GM23338 (cell line): ENCODE data around the gene GPC6. TPM values are rescaled to one million over a fixed set of nuclear protein-coding genes. Genes with fewer than 3 reads are reported as not detected.
A peak's percentile ranks its signal among the peaks of the same experiment; 100 is the strongest.

Source experiments
- ATAC-seq: fragments of 200-7000 bp; cut with Tn5 transposase; 3 replicates; pipeline ENCODE4 v1.9.1; 2020
- DNase-seq: peaks from one replicate; pipeline ENCODE4 v3.0.0-alpha.2; 2015; ENCODE audit warnings: low spot score
- H2AFZ ChIP-seq: fragments of 200-600 bp; sonication (generic); 2 replicates; pipeline ENCODE4 v1.8.0; 2016; ENCODE audit warnings: antibody characterized with exemption, mild to moderate bottlenecking, moderate library complexity
- H3F3A ChIP-seq: fragments of 200-600 bp; sonication (generic); replicated peaks from 2 replicates; pipeline ENCODE4 v1.8.0; 2017; ENCODE audit warnings: antibody characterized with exemption, mixed run types, low read depth
- H3K27ac ChIP-seq: fragments of 200-600 bp; sonication (generic); 2 replicates; pipeline ENCODE4 v1.6.1; 2016; ENCODE audit warnings: low read depth
- H3K27me3 ChIP-seq: fragments of 200-600 bp; sonication (generic); 2 replicates; pipeline ENCODE4 v1.8.0; 2016; ENCODE audit warnings: mild to moderate bottlenecking, mixed run types, moderate library complexity; ENCODE audit not compliant: insufficient read depth
- H3K36me3 ChIP-seq: fragments of 200-600 bp; sonication (generic); 2 replicates; pipeline ENCODE4 v1.8.0; 2016; ENCODE audit warnings: mild to moderate bottlenecking; ENCODE audit not compliant: insufficient read depth
- H3K4me1 ChIP-seq: fragments of 200-600 bp; sonication (generic); 2 replicates; pipeline ENCODE4 v1.8.0; 2016; ENCODE audit warnings: mild to moderate bottlenecking, moderate library complexity; ENCODE audit not compliant: insufficient read depth
- H3K4me2 ChIP-seq: fragments of 200-600 bp; sonication (generic); 2 replicates; pipeline ENCODE4 v1.7.1; 2017; ENCODE audit warnings: mixed run types
- H3K4me3 ChIP-seq: fragments of 200-600 bp; sonication (generic); 2 replicates; pipeline ENCODE4 v1.6.1; 2016; ENCODE audit warnings: mixed run types
- H3K79me2 ChIP-seq: fragments of 200-600 bp; sonication (generic); replicated peaks from 2 replicates; pipeline ENCODE4 v1.8.0; 2017; ENCODE audit warnings: mild to moderate bottlenecking; ENCODE audit not compliant: insufficient read depth
- H3K9me2 ChIP-seq: fragments of 200-600 bp; sonication (generic); 2 replicates; pipeline ENCODE4 v1.8.0; 2017; ENCODE audit not compliant: insufficient read depth
- H4K20me1 ChIP-seq: fragments of 200-600 bp; sonication (generic); replicated peaks from 2 replicates; pipeline ENCODE4 v1.8.0; 2017; ENCODE audit warnings: mild to moderate bottlenecking; ENCODE audit not compliant: insufficient read depth
- H3K27ac Mint-ChIP-seq: 2 replicates; pipeline ENCODE4 v1.8.0; 2020; ENCODE audit warnings: inconsistent platforms, mild to moderate bottlenecking, moderate library complexity, mixed read lengths
- H3K27me3 Mint-ChIP-seq: 3 replicates; pipeline ENCODE4 v1.8.0; 2022; ENCODE audit warnings: low read depth, mild to moderate bottlenecking, moderate library complexity, mixed read lengths, inconsistent platforms; ENCODE audit not compliant: insufficient read depth, poor library complexity
- H3K36me3 Mint-ChIP-seq: 3 replicates; pipeline ENCODE4 v1.8.0; 2021; ENCODE audit warnings: low read depth, mild to moderate bottlenecking, inconsistent platforms, moderate library complexity, mixed read lengths
- H3K4me1 Mint-ChIP-seq: 3 replicates; pipeline ENCODE4 v1.8.0; 2020; ENCODE audit warnings: mild to moderate bottlenecking, inconsistent platforms, mixed read lengths
- H3K4me3 Mint-ChIP-seq: 3 replicates; pipeline ENCODE4 v1.8.0; 2021; ENCODE audit warnings: moderate library complexity, mild to moderate bottlenecking, inconsistent platforms, mixed read lengths
- H3K9me3 Mint-ChIP-seq: 3 replicates; pipeline ENCODE4 v1.8.0; 2020; ENCODE audit warnings: moderate library complexity, mild to moderate bottlenecking, inconsistent platforms, mixed read lengths
- CREB1 ChIP-seq: fragments of 250-450 bp; sonication (Bioruptor Pico); IDR thresholded peaks from 2 replicates; pipeline ENCODE4 v1.5.0; 2020; ENCODE audit warnings: low read depth, mild to moderate bottlenecking, moderate library complexity
- EZH2 ChIP-seq: fragments of 200-600 bp; sonication (generic); IDR thresholded peaks from one replicate; pipeline ENCODE4 v1.8.0; 2017; ENCODE audit warnings: antibody characterized with exemption, mild to moderate bottlenecking, low read depth; ENCODE audit not compliant: unreplicated experiment
- EZH2phosphoT487 ChIP-seq: fragments of 200-600 bp; sonication (generic); IDR thresholded peaks from one replicate; pipeline ENCODE4 v1.8.1; 2018; ENCODE audit warnings: antibody characterized with exemption; ENCODE audit not compliant: unreplicated experiment
- JUNB ChIP-seq: IDR thresholded peaks from one replicate; pipeline ENCODE4 v1.6.1; 2016; ENCODE audit warnings: antibody characterized with exemption; ENCODE audit not compliant: unreplicated experiment
- NANOG ChIP-seq: IDR thresholded peaks from 2 replicates; pipeline ENCODE4 v1.6.1; 2016; ENCODE audit warnings: antibody characterized with exemption, borderline replicate concordance
- POLR2AphosphoS5 ChIP-seq: IDR thresholded peaks from 2 replicates; pipeline ENCODE4 v1.6.1; 2016; ENCODE audit warnings: antibody characterized with exemption, low read depth
- STAT1 ChIP-seq: IDR thresholded peaks from one replicate; pipeline ENCODE4 v1.6.1; 2016; ENCODE audit warnings: antibody characterized with exemption; ENCODE audit not compliant: unreplicated experiment
- ZNF114 ChIP-seq: fragments of 250-450 bp; sonication (Bioruptor Pico); IDR thresholded peaks from 2 replicates; pipeline ENCODE4 v1.5.0; 2020; ENCODE audit warnings: mild to moderate bottlenecking, moderate library complexity
- ZNF331 ChIP-seq: fragments of 250-450 bp; sonication (Bioruptor Pico); IDR thresholded peaks from 2 replicates; pipeline ENCODE4 v1.5.0; 2020; ENCODE audit warnings: low read depth, mild to moderate bottlenecking, moderate library complexity
- ZNF462 ChIP-seq: fragments of 250-450 bp; sonication (Bioruptor Pico); IDR thresholded peaks from 2 replicates; pipeline ENCODE4 v1.5.0; 2020; ENCODE audit warnings: mild to moderate bottlenecking, moderate library complexity
- polyA plus RNA-seq: library from polyadenylated mRNA; unstranded; fragments of >200 nt; fragmentation: Nextera tagmentation; extraction: Ambion mirVana; gene quantifications from 2 replicates; pipeline ENCODE4 v1.2.1, GENCODE V29; 2016
- total RNA-seq: library from RNA; depleted of rRNA; stranded (reverse); fragments of >200 nt; shearing (Covaris generic); gene quantifications from 2 replicates; pipeline ENCODE4 v1.2.3, GENCODE V29; 2014
- TF ChIP-seq, protein P1 (sequence below): IDR thresholded peaks from 2 replicates; pipeline ENCODE4 v1.6.1; 2016; ENCODE audit warnings: antibody characterized with exemption
- TF ChIP-seq, protein P2 (sequence below), 2 experiments: fragments of 200-600 bp in 1 of 2; sonication (generic) in 1 of 2; conservative IDR thresholded peaks; 2 replicates each; pipeline versions ENCODE4 v1.5.1 to v1.6.1; 2016 to 2017; ENCODE audit warnings: antibody characterized with exemption in 2 of 2, low read depth in 2 of 2, mild to moderate bottlenecking in 2 of 2, moderate library complexity in 1 of 2
- TF ChIP-seq, protein P3 (sequence below): IDR thresholded peaks from one replicate; pipeline ENCODE4 v1.6.1; 2018; ENCODE audit warnings: antibody characterized with exemption; ENCODE audit not compliant: unreplicated experiment

Gene GPC6
- total and polyA plus RNA-seq, 2 experiments from 2014 or later: 6.4 to 28.6 TPM

GRCh38 chr13:93279982-93280381 lies 53.4 kb downstream of the GPC6 start:
- ATAC-seq: peak; percentile 47
- Mint-ChIP-seq H3K27me3 (peaks cover 3% of the 10 kb centered on the region), H3K36me3 (peaks cover 3% of the 10 kb centered on the region; the same call in 1 of the 3 replicates), H3K4me3 (no peak overlapping the region), H3K27ac (no peak overlapping the region; the same call in 1 of the 2 replicates), H3K4me1 (peaks cover 36% of the 10 kb centered on the region), H3K9me3 (no peaks in the 10 kb centered on the region)
- Histone ChIP-seq H3K4me1 (peaks cover 42% of the 10 kb centered on the region), H3K36me3 (no peaks in the 10 kb centered on the region), H4K20me1 (no peaks in the 10 kb centered on the region), H3K27me3 (no peaks in the 10 kb centered on the region), H3F3A (no peaks in the 10 kb centered on the region), H3K9me2 (no peaks in the 10 kb centered on the region), H2AFZ (no peak overlapping the region), H3K4me3 (no peak overlapping the region), H3K4me2 (peak overlapping the region; percentile 33), H3K79me2 (peaks cover 36% of the 10 kb centered on the region), H3K27ac (no peak overlapping the region)
- TF ChIP-seq EZH2phosphoT487 (no peak), STAT1 (no peak), JUNB (no peak), CREB1 (CRISPR knock-in tag) (no peak), POLR2AphosphoS5 (no peak), ZNF114 (CRISPR knock-in tag) (no peak), NANOG (no peak), ZNF331 (no peak), ZNF462 (CRISPR knock-in tag) (no peak), EZH2 (no peak)
- TF ChIP-seq, protein P1, sequence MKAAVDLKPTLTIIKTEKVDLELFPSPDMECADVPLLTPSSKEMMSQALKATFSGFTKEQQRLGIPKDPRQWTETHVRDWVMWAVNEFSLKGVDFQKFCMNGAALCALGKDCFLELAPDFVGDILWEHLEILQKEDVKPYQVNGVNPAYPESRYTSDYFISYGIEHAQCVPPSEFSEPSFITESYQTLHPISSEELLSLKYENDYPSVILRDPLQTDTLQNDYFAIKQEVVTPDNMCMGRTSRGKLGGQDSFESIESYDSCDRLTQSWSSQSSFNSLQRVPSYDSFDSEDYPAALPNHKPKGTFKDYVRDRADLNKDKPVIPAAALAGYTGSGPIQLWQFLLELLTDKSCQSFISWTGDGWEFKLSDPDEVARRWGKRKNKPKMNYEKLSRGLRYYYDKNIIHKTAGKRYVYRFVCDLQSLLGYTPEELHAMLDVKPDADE: no peak
- TF ChIP-seq, protein P2, sequence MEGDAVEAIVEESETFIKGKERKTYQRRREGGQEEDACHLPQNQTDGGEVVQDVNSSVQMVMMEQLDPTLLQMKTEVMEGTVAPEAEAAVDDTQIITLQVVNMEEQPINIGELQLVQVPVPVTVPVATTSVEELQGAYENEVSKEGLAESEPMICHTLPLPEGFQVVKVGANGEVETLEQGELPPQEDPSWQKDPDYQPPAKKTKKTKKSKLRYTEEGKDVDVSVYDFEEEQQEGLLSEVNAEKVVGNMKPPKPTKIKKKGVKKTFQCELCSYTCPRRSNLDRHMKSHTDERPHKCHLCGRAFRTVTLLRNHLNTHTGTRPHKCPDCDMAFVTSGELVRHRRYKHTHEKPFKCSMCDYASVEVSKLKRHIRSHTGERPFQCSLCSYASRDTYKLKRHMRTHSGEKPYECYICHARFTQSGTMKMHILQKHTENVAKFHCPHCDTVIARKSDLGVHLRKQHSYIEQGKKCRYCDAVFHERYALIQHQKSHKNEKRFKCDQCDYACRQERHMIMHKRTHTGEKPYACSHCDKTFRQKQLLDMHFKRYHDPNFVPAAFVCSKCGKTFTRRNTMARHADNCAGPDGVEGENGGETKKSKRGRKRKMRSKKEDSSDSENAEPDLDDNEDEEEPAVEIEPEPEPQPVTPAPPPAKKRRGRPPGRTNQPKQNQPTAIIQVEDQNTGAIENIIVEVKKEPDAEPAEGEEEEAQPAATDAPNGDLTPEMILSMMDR (conservative IDR thresholded peaks at IDR 0.05; ENCODE audit: low read depth in 2 of 2): no peak
- TF ChIP-seq, protein P3, sequence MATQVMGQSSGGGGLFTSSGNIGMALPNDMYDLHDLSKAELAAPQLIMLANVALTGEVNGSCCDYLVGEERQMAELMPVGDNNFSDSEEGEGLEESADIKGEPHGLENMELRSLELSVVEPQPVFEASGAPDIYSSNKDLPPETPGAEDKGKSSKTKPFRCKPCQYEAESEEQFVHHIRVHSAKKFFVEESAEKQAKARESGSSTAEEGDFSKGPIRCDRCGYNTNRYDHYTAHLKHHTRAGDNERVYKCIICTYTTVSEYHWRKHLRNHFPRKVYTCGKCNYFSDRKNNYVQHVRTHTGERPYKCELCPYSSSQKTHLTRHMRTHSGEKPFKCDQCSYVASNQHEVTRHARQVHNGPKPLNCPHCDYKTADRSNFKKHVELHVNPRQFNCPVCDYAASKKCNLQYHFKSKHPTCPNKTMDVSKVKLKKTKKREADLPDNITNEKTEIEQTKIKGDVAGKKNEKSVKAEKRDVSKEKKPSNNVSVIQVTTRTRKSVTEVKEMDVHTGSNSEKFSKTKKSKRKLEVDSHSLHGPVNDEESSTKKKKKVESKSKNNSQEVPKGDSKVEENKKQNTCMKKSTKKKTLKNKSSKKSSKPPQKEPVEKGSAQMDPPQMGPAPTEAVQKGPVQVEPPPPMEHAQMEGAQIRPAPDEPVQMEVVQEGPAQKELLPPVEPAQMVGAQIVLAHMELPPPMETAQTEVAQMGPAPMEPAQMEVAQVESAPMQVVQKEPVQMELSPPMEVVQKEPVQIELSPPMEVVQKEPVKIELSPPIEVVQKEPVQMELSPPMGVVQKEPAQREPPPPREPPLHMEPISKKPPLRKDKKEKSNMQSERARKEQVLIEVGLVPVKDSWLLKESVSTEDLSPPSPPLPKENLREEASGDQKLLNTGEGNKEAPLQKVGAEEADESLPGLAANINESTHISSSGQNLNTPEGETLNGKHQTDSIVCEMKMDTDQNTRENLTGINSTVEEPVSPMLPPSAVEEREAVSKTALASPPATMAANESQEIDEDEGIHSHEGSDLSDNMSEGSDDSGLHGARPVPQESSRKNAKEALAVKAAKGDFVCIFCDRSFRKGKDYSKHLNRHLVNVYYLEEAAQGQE: no peak
- peak; percentile 28 for DNase-seq
